Neural cell (in vitro differentiated cells): ENCODE results near the gene ACYP2. TPM values are rescaled to one million over a fixed set of nuclear protein-coding genes. Genes with fewer than 3 reads are reported as not detected.
A peak's percentile ranks its signal among the peaks of the same experiment; 100 is the strongest.

Experiments used
- H2AFZ ChIP-seq: fragments of 200-600, 300-800 bp; sonication (generic), shearing (Covaris generic); 2 replicates; pipeline ENCODE4 v1.6.0; 2014; ENCODE audit warnings: low read depth, mild to moderate bottlenecking, antibody characterized with exemption, low read length, moderate library complexity
- H3F3A ChIP-seq: fragments of 200-600 bp; shearing (Covaris generic); 2 replicates; pipeline ENCODE4 v1.6.1; 2016; ENCODE audit warnings: mild to moderate bottlenecking, moderate library complexity, mixed read lengths, antibody characterized with exemption, low read length; ENCODE audit not compliant: insufficient read depth, poor library complexity, severe bottlenecking
- H3K27ac ChIP-seq: fragments of 200-600, 300-800 bp; sonication (generic), shearing (Covaris generic); 2 replicates; pipeline ENCODE4 v1.5.1; 2014; ENCODE audit warnings: mild to moderate bottlenecking, low read length, moderate library complexity
- H3K27me3 ChIP-seq: fragments of 300-800, 200-600 bp; sonication (generic), shearing (Covaris generic); 2 replicates; pipeline ENCODE4 v1.6.0; 2014; ENCODE audit warnings: mild to moderate bottlenecking, low read depth, low read length, moderate library complexity; ENCODE audit not compliant: insufficient read depth
- H3K36me3 ChIP-seq: fragments of 300-800, 200-600 bp; sonication (generic), shearing (Covaris generic); 2 replicates; pipeline ENCODE4 v1.5.1; 2014; ENCODE audit warnings: mild to moderate bottlenecking, antibody characterized with exemption, low read length, moderate library complexity; ENCODE audit not compliant: insufficient read depth
- H3K4me2 ChIP-seq: fragments of 300-800, 200-600 bp; sonication (generic), shearing (Covaris generic); 2 replicates; pipeline ENCODE4 v1.6.0; 2014; ENCODE audit warnings: mild to moderate bottlenecking, low read length
- H3K4me3 ChIP-seq: fragments of 300-800, 200-600 bp; sonication (generic), shearing (Covaris generic); 2 replicates; pipeline ENCODE4 v1.5.1; 2014; ENCODE audit warnings: mild to moderate bottlenecking, low read length, moderate library complexity
- H3K79me2 ChIP-seq: fragments of 200-600 bp; shearing (Covaris generic); replicated peaks from 2 replicates; pipeline ENCODE4 v1.6.0; 2014; ENCODE audit warnings: mild to moderate bottlenecking, low read length, moderate library complexity; ENCODE audit not compliant: insufficient read depth
- H3K9ac ChIP-seq: fragments of 300-800, 200-600 bp; sonication (generic), shearing (Covaris generic); 2 replicates; pipeline ENCODE4 v1.6.1; 2016; ENCODE audit warnings: mild to moderate bottlenecking, low read length, mixed read lengths
- H3K9me2 ChIP-seq: fragments of 200-600 bp; shearing (Covaris generic); 2 replicates; pipeline ENCODE4 v1.6.1; 2016; ENCODE audit warnings: mild to moderate bottlenecking, low read length, mixed read lengths; ENCODE audit not compliant: insufficient read depth
- H3K9me3 ChIP-seq: fragments of 200-600, 300-800 bp; sonication (generic), shearing (Covaris generic); 2 replicates; pipeline ENCODE4 v1.6.1; 2016; ENCODE audit warnings: mild to moderate bottlenecking, mixed run types, low read length, moderate library complexity, mixed read lengths
- H4K20me1 ChIP-seq: fragments of 200-600 bp; shearing (Covaris generic); 2 replicates; pipeline ENCODE4 v1.6.1; 2016; ENCODE audit warnings: mild to moderate bottlenecking, mixed run types; ENCODE audit not compliant: insufficient read depth
- EP300 ChIP-seq: fragments of 450-650 bp; conservative IDR thresholded peaks from 2 replicates; pipeline ENCODE4 v1.6.1; 2014; ENCODE audit warnings: antibody characterized with exemption, mild to moderate bottlenecking, moderate library complexity; ENCODE audit not compliant: poor library complexity, severe bottlenecking
- EZH2 ChIP-seq: fragments of 200-600, 300-800 bp; shearing (Covaris generic), sonication (generic); IDR thresholded peaks from 2 replicates; pipeline ENCODE4 v1.6.1; 2014; ENCODE audit warnings: antibody characterized with exemption, low read length, borderline replicate concordance, mild to moderate bottlenecking; ENCODE audit not compliant: insufficient read depth, poor library complexity, severe bottlenecking
- MXI1 ChIP-seq: fragments of 450-650 bp; conservative IDR thresholded peaks from 2 replicates; pipeline ENCODE4 v1.6.1; 2014; ENCODE audit warnings: antibody characterized with exemption, mild to moderate bottlenecking; ENCODE audit not compliant: poor library complexity, severe bottlenecking
- POLR2AphosphoS5 ChIP-seq: IDR thresholded peaks from 2 replicates; pipeline ENCODE4 v1.6.1; 2012
- RAD21 ChIP-seq: fragments of 450-650 bp; conservative IDR thresholded peaks from 2 replicates; pipeline ENCODE4 v1.6.1; 2014; ENCODE audit warnings: antibody characterized with exemption, mild to moderate bottlenecking, moderate library complexity
- REST ChIP-seq: IDR thresholded peaks from 2 replicates; pipeline ENCODE4 v1.6.1; 2012; ENCODE audit warnings: borderline replicate concordance
- SMC3 ChIP-seq: fragments of 450-650 bp; conservative IDR thresholded peaks from 2 replicates; pipeline ENCODE4 v1.6.1; 2014; ENCODE audit warnings: antibody characterized with exemption, mild to moderate bottlenecking, moderate library complexity; ENCODE audit not compliant: poor library complexity
- TAF1 ChIP-seq: IDR thresholded peaks from 2 replicates; pipeline ENCODE4 v1.6.1; 2012; ENCODE audit warnings: low read depth
- polyA plus RNA-seq: library from polyadenylated mRNA; depleted of rRNA; stranded (reverse); fragments of >200 nt; gene quantifications from 2 replicates; pipeline ENCODE4 v1.2.3, GENCODE V29; 2014
- TF ChIP-seq, protein P1 (sequence below): fragments of 450-650 bp; IDR thresholded peaks from 2 replicates; pipeline ENCODE4 v1.5.1; 2014; ENCODE audit warnings: antibody characterized with exemption, mild to moderate bottlenecking, moderate library complexity; ENCODE audit not compliant: poor library complexity, severe bottlenecking

Gene ACYP2
- polyA plus RNA-seq, 1 donor from 2014 or later: 48.2 TPM

DNA sequence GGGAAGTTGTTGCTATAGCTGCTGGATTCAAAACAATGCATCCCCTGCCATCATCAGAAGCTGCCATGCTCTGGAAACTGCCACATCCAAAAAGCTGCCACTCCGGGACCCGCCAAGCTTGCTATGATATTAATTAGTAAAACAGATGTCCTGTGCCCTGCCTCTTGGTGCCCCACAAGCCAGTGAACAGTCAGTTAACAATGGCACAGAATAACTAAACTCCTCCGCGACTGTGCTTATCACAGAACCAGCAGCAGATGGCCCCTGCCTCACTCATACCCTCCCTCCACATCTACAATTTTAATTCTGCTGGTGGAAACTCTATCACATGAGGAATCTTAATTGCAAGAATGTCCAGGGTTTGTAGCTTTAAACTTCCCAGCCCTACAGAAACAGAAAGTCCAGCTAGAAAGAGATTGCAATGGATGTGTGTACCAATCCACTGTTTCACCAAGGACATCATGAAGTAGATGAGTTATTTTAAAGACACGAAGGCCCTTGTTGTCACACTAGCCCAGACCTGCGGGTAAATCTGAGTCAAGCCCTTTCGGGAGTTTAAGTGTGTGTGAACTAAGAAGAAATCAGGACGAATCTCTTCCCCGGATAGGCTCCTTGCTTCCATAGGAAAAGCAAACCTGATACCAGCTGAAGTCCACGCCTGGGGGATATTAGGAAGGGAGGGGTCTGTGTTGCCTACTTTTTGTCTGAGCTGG, 7.4 kb upstream of the ACYP2 start:
- H3F3A ChIP-seq: no peaks in the 10 kb centered on the region
- H3K36me3 ChIP-seq: no peaks in the 10 kb centered on the region
- H3K9ac ChIP-seq: no peak overlapping the region
- no peaks in the 10 kb centered on the region for H4K20me1 ChIP-seq
- H3K4me2 ChIP-seq: no peak overlapping the region
- TF ChIP-seq RAD21: peak; percentile 10
- no peak for TF ChIP-seq REST
- no peak for TF ChIP-seq TAF1
- TF ChIP-seq, protein P1, sequence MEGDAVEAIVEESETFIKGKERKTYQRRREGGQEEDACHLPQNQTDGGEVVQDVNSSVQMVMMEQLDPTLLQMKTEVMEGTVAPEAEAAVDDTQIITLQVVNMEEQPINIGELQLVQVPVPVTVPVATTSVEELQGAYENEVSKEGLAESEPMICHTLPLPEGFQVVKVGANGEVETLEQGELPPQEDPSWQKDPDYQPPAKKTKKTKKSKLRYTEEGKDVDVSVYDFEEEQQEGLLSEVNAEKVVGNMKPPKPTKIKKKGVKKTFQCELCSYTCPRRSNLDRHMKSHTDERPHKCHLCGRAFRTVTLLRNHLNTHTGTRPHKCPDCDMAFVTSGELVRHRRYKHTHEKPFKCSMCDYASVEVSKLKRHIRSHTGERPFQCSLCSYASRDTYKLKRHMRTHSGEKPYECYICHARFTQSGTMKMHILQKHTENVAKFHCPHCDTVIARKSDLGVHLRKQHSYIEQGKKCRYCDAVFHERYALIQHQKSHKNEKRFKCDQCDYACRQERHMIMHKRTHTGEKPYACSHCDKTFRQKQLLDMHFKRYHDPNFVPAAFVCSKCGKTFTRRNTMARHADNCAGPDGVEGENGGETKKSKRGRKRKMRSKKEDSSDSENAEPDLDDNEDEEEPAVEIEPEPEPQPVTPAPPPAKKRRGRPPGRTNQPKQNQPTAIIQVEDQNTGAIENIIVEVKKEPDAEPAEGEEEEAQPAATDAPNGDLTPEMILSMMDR: no peak
- peak; percentile 25 for TF ChIP-seq SMC3
- no peak for TF ChIP-seq MXI1
- TF ChIP-seq POLR2AphosphoS5: no peak
- TF ChIP-seq EP300: no peak
- TF ChIP-seq EZH2: no peak
- no peaks in the 10 kb centered on the region for H3K27me3 ChIP-seq
- no peaks in the 10 kb centered on the region for H3K9me2 ChIP-seq
- H3K4me3 ChIP-seq: no peak overlapping the region
- H2AFZ ChIP-seq: no peak overlapping the region
- no peak overlapping the region for H3K27ac ChIP-seq
- H3K79me2 ChIP-seq: no peaks in the 10 kb centered on the region
- H3K9me3 ChIP-seq: no peaks in the 10 kb centered on the region

DNA sequence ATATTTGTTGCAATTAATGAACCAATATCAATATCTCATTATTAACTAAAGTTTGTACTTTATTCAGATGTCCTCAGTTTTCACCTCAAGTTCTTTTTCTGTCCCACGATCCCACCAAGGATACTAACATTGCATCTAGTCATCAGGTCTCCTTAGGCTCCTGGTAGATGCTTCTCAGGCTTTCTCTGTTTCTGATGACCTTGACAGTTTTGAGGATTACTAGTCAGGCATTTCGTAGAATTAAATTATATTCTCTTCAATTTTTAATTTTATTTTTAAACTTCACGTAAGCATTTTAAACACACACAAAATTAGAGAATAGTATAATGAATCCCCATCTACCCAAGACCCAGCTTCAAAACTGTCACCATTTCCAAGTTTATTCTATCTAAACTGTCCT, 5.6 kb upstream of the ACYP2 start:
- H3K36me3 ChIP-seq: no peaks in the 10 kb centered on the region

More for the DNA sequence above, 5.6 kb upstream of the ACYP2 start:
- H3K9ac ChIP-seq: no peak overlapping the region
- H3K4me3 ChIP-seq: no peak overlapping the region
- H2AFZ ChIP-seq: no peak overlapping the region
- H3K9me2 ChIP-seq: no peaks in the 10 kb centered on the region
- TF ChIP-seq REST (no peak), RAD21 (no peak), SMC3 (no peak), MXI1 (no peak), TAF1 (no peak), EP300 (no peak), EZH2 (no peak), POLR2AphosphoS5 (no peak)
- TF ChIP-seq, protein P1: no peak
- H4K20me1 ChIP-seq: no peaks in the 10 kb centered on the region
- no peaks in the 10 kb centered on the region for H3K9me3 ChIP-seq
- H3K27me3 ChIP-seq: no peaks in the 10 kb centered on the region
- no peaks in the 10 kb centered on the region for H3K79me2 ChIP-seq
- H3K27ac ChIP-seq: no peak overlapping the region
- H3K4me2 ChIP-seq: no peak overlapping the region
- H3F3A ChIP-seq: peaks cover 3% of the 10 kb centered on the region
